AG04449 (cell line): ENCODE data around the gene WDR35.

Source experiments
- CTCF ChIA-PET: fragments of 350-600 bp; formaldehyde crosslinking; extraction: SDS; loops from one replicate; lab custom pipeline; 2021; ENCODE audit warnings: antibody characterized with exemption; lab: Yijun Ruan, JAX
- POLR2A ChIA-PET: fragments of 400-600, 350-600 bp; formaldehyde crosslinking; extraction: SDS; loops from one replicate; lab custom pipeline; 2020; ENCODE audit warnings: antibody characterized with exemption, inconsistent platforms; lab: Yijun Ruan, JAX
- DNase-seq: peaks from one replicate; pipeline ENCODE4 v3.0.0-alpha.2; 2010; ENCODE audit warnings: low read depth, low spot score
- H3K4me3 ChIP-seq: 2 replicates; pipeline ENCODE4 v1.5.1; 2011; ENCODE audit warnings: low read depth, mild to moderate bottlenecking, control low read depth, low read length
- TF ChIP-seq, protein P1 (sequence below): IDR thresholded peaks from one replicate; pipeline ENCODE4 v1.5.1; 2011; ENCODE audit warnings: mild to moderate bottlenecking, moderate library complexity, low read length, control low read depth, inconsistent platforms; ENCODE audit not compliant: insufficient read depth; ENCODE audit errors: missing control alignments

The WDR35 gene

GRCh38 chr2:20013126-20013849 lies 23.4 kb upstream of the WDR35 start:
- ChIA-PET POLR2A (interaction anchor here (0.6 kb wide), 1 partner anchor 431 kb away, joined by 3 read pairs; no protein-coding TSS in a partner anchor), CTCF (interaction anchor here (0.8 to 6.7 kb wide), 19 partner anchors 10 to 278 kb away, joined by 3 to 349 read pairs (median 39); partner anchors contain the start of gene LAPTM4A)
- TF ChIP-seq, protein P1, sequence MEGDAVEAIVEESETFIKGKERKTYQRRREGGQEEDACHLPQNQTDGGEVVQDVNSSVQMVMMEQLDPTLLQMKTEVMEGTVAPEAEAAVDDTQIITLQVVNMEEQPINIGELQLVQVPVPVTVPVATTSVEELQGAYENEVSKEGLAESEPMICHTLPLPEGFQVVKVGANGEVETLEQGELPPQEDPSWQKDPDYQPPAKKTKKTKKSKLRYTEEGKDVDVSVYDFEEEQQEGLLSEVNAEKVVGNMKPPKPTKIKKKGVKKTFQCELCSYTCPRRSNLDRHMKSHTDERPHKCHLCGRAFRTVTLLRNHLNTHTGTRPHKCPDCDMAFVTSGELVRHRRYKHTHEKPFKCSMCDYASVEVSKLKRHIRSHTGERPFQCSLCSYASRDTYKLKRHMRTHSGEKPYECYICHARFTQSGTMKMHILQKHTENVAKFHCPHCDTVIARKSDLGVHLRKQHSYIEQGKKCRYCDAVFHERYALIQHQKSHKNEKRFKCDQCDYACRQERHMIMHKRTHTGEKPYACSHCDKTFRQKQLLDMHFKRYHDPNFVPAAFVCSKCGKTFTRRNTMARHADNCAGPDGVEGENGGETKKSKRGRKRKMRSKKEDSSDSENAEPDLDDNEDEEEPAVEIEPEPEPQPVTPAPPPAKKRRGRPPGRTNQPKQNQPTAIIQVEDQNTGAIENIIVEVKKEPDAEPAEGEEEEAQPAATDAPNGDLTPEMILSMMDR = no peak
- H3K4me3 ChIP-seq = peak overlapping the region; percentile 55
- no peak for DNase-seq

GRCh38 chr2:20012282-20013125 lies 22.6 kb upstream of the WDR35 start, which contains the start of gene MATN3:
Gene MATN3, minus strand, starts transcription at chr2:20012668. Its CDS starts 37 bp downstream, at chr2:20012631.
- TF ChIP-seq, protein P1 = no peak
- H3K4me3 ChIP-seq = peak within 1 kb of the TSS; percentile 55
- POLR2A ChIA-PET = interaction anchor here (0.6 kb wide), 1 partner anchor 432 kb away, joined by 3 read pairs; no protein-coding TSS in a partner anchor

DNA sequence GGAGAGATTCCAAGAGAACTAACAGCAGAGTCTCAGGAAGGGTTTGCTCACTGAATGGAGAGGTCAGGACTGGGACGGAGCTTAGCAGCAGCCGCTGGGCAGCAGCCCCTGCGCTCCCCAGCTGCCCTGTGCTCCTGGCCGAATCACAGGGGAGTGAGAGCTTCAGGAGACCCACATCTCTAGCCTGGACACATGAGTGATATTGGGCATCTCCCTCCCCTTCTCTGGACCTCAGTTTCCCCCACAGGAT lies 22.1 kb upstream of the WDR35 start:
- TF ChIP-seq, protein P1 = no peak
- H3K4me3 ChIP-seq = peak overlapping the region; percentile 55
- no peak for DNase-seq
- CTCF ChIA-PET = interaction anchor here (1.0 to 2.4 kb wide), 5 partner anchors 12 to 279 kb away, joined by 3 to 20 read pairs (median 4); no protein-coding TSS in a partner anchor
- POLR2A ChIA-PET = no interaction called here

More at GRCh38 chr2:20012282-20013125, 22.6 kb upstream of the WDR35 start, which contains the start of gene MATN3:
- CTCF ChIA-PET = interaction anchor here (0.8 to 6.7 kb wide), 12 partner anchors 9 to 279 kb away, joined by 4 to 349 read pairs (median 58); partner anchors contain the start of gene LAPTM4A
- no peak for DNase-seq

DNA sequence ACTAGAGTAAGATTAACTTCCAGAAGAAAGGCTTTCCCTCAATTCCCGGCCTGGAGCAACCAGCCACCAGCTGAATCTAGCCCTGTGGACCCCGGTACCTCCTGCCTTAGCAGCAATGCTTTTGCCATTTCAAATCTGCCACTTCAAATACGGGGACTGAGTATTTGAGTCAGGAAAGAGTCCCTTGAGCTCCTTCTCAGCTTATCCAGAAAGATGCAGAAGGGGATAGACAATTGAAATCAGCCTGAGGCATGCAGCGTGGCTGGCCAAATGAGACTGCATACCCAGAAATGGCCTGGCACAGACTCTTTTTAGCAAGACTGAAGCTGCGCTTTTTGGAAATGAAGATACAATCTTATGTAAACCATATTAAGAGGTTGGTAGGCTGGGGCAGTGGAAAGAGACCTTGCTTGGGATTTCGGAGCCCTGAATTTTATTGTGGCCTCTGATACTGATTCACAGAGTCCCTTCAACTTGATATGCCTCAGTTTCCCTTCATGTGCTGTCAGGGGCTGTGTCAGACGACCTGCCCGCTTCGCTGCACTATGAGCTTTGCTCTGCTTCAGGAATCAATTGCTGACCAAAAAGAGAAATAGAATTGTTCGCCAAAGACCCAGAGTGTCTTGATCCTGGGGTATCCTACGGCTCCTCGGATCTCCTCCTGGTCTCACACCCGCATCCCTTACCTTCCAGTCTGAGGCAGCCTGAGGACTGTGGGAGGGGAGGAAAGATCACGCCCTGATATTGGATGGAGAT lies 21.5 kb upstream of the WDR35 start:
- H3K4me3 ChIP-seq = no peak overlapping the region
- POLR2A ChIA-PET = no interaction called here
- TF ChIP-seq, protein P1 = no peak
- DNase-seq = no peak
- CTCF ChIA-PET = interaction anchor here (0.6 to 2.4 kb wide), 6 partner anchors 11 to 280 kb away, joined by 3 to 20 read pairs (median 4); no protein-coding TSS in a partner anchor

DNA sequence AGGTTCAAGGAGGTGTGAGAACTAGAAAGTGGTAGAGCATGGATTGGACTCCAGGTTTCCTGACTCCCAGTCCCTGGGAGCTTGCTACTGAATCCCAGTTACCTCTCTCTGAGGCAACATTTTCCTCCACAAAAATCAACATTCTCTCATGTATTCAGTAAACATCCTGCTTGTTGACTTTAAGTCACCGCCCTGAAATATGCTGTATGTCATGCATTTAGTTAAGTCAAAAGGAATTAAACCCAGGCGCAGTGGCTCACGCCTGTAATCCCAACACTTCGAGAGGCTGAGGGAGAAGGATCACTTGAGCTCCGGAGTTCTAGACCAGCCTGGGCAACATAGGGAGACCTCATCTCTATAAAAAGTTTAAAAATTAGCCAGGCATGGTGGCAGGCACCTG lies 18.8 kb upstream of the WDR35 start:
- H3K4me3 ChIP-seq = no peak overlapping the region
- TF ChIP-seq, protein P1 = no peak
- no peak for DNase-seq
- POLR2A ChIA-PET = no interaction called here
- CTCF ChIA-PET = interaction anchor here (1.0 kb wide), 1 partner anchor 89 kb away, joined by 4 read pairs; no protein-coding TSS in a partner anchor
